Measurements from ENCODE around the gene NPFFR1. TPM values are rescaled to one million over a fixed set of nuclear protein-coding genes. Genes with fewer than 3 reads are reported as not detected.
A peak's percentile ranks its signal among the peaks of the same experiment; 100 is the strongest.
"Not testable (repeated sequence)": the region's sequence is repeated elsewhere in the genome, so short reads cannot be mapped to it uniquely, and the experiment has no call there.

Gene NPFFR1
- total RNA-seq, 2 experiments from 2014 or later, result not detected

GRCh38 chr10:70234668-70235447 lies 48.9 kb downstream of the NPFFR1 start:
- Mint-ChIP-seq H3K4me1 (peaks cover 20% of the 10 kb centered on the region), H3K27ac (peak overlapping the region; percentile 57), H3K27me3 (no peaks in the 10 kb centered on the region), H3K36me3 (peaks cover 16% of the 10 kb centered on the region), H3K9me3 (no peaks in the 10 kb centered on the region), H3K4me3 (no peak overlapping the region)
- DNase-seq, result no peak

GRCh38 chr10:70233939-70234300 lies 49.9 kb downstream of the NPFFR1 start:
- peak overlapping the region; percentile 97 for H3K27ac Mint-ChIP-seq
- no peak for DNase-seq
- H3K4me1 Mint-ChIP-seq, result peaks cover 27% of the 10 kb centered on the region
- H3K9me3 Mint-ChIP-seq, result no peaks in the 10 kb centered on the region
- H3K4me3 Mint-ChIP-seq, result peak overlapping the region; percentile 87
- H3K27me3 Mint-ChIP-seq, result no peaks in the 10 kb centered on the region
- peaks cover 21% of the 10 kb centered on the region for H3K36me3 Mint-ChIP-seq

- DNase-seq, result peak; percentile 100
- Mint-ChIP-seq H3K27ac (peak within 1 kb of the TSS; percentile 97), H3K4me1 (peaks cover 33% of the 10 kb centered on the region), H3K9me3 (no peaks in the 10 kb centered on the region), H3K36me3 (peaks cover 26% of the 10 kb centered on the region), H3K27me3 (no peaks in the 10 kb centered on the region), H3K4me3 (peak within 1 kb of the TSS; percentile 87)
Observed at GRCh38 chr10:70233109-70233938, 50.5 kb downstream of the NPFFR1 start, which contains the start of gene PPA1. PPA1 (minus strand) TSS chr10:70233429; CDS start chr10:70233327, 102 bp downstream.

GRCh38 chr10:70232859-70233108 lies 51.0 kb downstream of the NPFFR1 start:
- DNase-seq, result no peak
- H3K4me1 Mint-ChIP-seq, result peaks cover 38% of the 10 kb centered on the region
- H3K36me3 Mint-ChIP-seq, result peaks cover 26% of the 10 kb centered on the region
- peak overlapping the region; percentile 96 for H3K27ac Mint-ChIP-seq
- no peaks in the 10 kb centered on the region for H3K27me3 Mint-ChIP-seq
- peak overlapping the region; percentile 87 for H3K4me3 Mint-ChIP-seq
- H3K9me3 Mint-ChIP-seq, result no peaks in the 10 kb centered on the region

- Mint-ChIP-seq H3K36me3 (peaks cover 28% of the 10 kb centered on the region), H3K4me3 (peak overlapping the region; percentile 87), H3K27ac (peak overlapping the region; percentile 96), H3K4me1 (peaks cover 38% of the 10 kb centered on the region), H3K9me3 (no peaks in the 10 kb centered on the region), H3K27me3 (no peaks in the 10 kb centered on the region)
- peak; percentile 51 for DNase-seq
Observed at GRCh38 chr10:70232155-70232858, 51.5 kb downstream of the NPFFR1 start.

- Mint-ChIP-seq H3K4me1 (peaks cover 45% of the 10 kb centered on the region), H3K9me3 (no peaks in the 10 kb centered on the region), H3K27me3 (no peaks in the 10 kb centered on the region), H3K36me3 (peaks cover 36% of the 10 kb centered on the region), H3K4me3 (no peak overlapping the region), H3K27ac (no peak overlapping the region)
- DNase-seq, result no peak
Observed at GRCh38 chr10:70228491-70228890, 55.3 kb downstream of the NPFFR1 start.

- Mint-ChIP-seq H3K27ac (no peak overlapping the region), H3K4me1 (peaks cover 48% of the 10 kb centered on the region), H3K9me3 (no peaks in the 10 kb centered on the region), H3K27me3 (no peaks in the 10 kb centered on the region), H3K36me3 (peaks cover 39% of the 10 kb centered on the region), H3K4me3 (no peak overlapping the region)
- DNase-seq, result no peak
Observed at GRCh38 chr10:70227548-70228320, 56.1 kb downstream of the NPFFR1 start.

- no peak overlapping the region for H3K4me3 Mint-ChIP-seq
- H3K4me1 Mint-ChIP-seq, result peaks cover 41% of the 10 kb centered on the region
- H3K27ac Mint-ChIP-seq, result no peak overlapping the region
- H3K9me3 Mint-ChIP-seq, result no peaks in the 10 kb centered on the region
- DNase-seq, result no peak
- H3K36me3 Mint-ChIP-seq, result peaks cover 27% of the 10 kb centered on the region
- H3K27me3 Mint-ChIP-seq, result no peaks in the 10 kb centered on the region
Observed at GRCh38 chr10:70223728-70224127, 60.1 kb downstream of the NPFFR1 start.

GRCh38 chr10:70222811-70223447 lies 60.9 kb downstream of the NPFFR1 start:
- Mint-ChIP-seq H3K27ac (peak overlapping the region; percentile 58), H3K4me1 (peaks cover 37% of the 10 kb centered on the region), H3K36me3 (peaks cover 28% of the 10 kb centered on the region)
- not testable (repeated sequence) for H3K4me3 Mint-ChIP-seq, H3K27me3 Mint-ChIP-seq, H3K9me3 Mint-ChIP-seq, DNase-seq

- H3K4me1 Mint-ChIP-seq, result peaks cover 36% of the 10 kb centered on the region
- no peaks in the 10 kb centered on the region for H3K27me3 Mint-ChIP-seq
- H3K36me3 Mint-ChIP-seq, result peaks cover 26% of the 10 kb centered on the region
- no peaks in the 10 kb centered on the region for H3K9me3 Mint-ChIP-seq
- no peak for DNase-seq
- H3K27ac Mint-ChIP-seq, result no peak overlapping the region
- no peak overlapping the region for H3K4me3 Mint-ChIP-seq
Observed at GRCh38 chr10:70222340-70222794, 61.4 kb downstream of the NPFFR1 start.

- Mint-ChIP-seq H3K4me1 (peaks cover 30% of the 10 kb centered on the region), H3K27me3 (no peaks in the 10 kb centered on the region), H3K9me3 (no peaks in the 10 kb centered on the region), H3K27ac (peak overlapping the region; percentile 64), H3K4me3 (no peak overlapping the region), H3K36me3 (peaks cover 25% of the 10 kb centered on the region)
- DNase-seq, result no peak
Observed at GRCh38 chr10:70221030-70221429, 62.8 kb downstream of the NPFFR1 start.

GRCh38 chr10:70212879-70213278 lies 70.9 kb downstream of the NPFFR1 start:
- no peaks in the 10 kb centered on the region for H3K9me3 Mint-ChIP-seq
- no peaks in the 10 kb centered on the region for H3K27me3 Mint-ChIP-seq
- H3K4me3 Mint-ChIP-seq, result no peak overlapping the region
- no peak for DNase-seq
- H3K4me1 Mint-ChIP-seq, result no peaks in the 10 kb centered on the region
- H3K27ac Mint-ChIP-seq, result no peak overlapping the region
- H3K36me3 Mint-ChIP-seq, result peaks cover 10% of the 10 kb centered on the region

GRCh38 chr10:70212277-70212676 lies 71.5 kb downstream of the NPFFR1 start:
- DNase-seq, result no peak
- H3K27me3 Mint-ChIP-seq, result no peaks in the 10 kb centered on the region
- no peaks in the 10 kb centered on the region for H3K9me3 Mint-ChIP-seq
- no peaks in the 10 kb centered on the region for H3K4me1 Mint-ChIP-seq
- no peak overlapping the region for H3K27ac Mint-ChIP-seq
- no peak overlapping the region for H3K4me3 Mint-ChIP-seq
- peaks cover 10% of the 10 kb centered on the region for H3K36me3 Mint-ChIP-seq

- Mint-ChIP-seq H3K4me3 (no peak overlapping the region), H3K9me3 (no peaks in the 10 kb centered on the region), H3K27me3 (no peaks in the 10 kb centered on the region), H3K36me3 (peaks cover 19% of the 10 kb centered on the region), H3K27ac (no peak overlapping the region), H3K4me1 (no peaks in the 10 kb centered on the region)
- DNase-seq, result no peak
Observed at GRCh38 chr10:70206762-70207161, 77.0 kb downstream of the NPFFR1 start.

Data from activated naive CD8-positive, alpha-beta T cell treated with anti-CD3 and anti-CD28 coated beads for 36 hours (primary cell).